ENCODE data around the gene ZNF354B.
"Not testable (repeated sequence)": the region's sequence is repeated elsewhere in the genome, so short reads cannot be mapped to it uniquely, and the experiment has no call there.

The ZNF354B gene

GRCh38 chr5:178859625-178860521 lies at the start of gene ZNF354B:
Gene ZNF354B (plus strand): TSS chr5:178859953. CDS start chr5:178861048, 1,095 bp downstream.
- DNase-seq = peak; percentile 24

- no peak for DNase-seq
Measured at GRCh38 chr5:178817506-178817905, 42.2 kb upstream of the ZNF354B start.

- no peak for DNase-seq
Measured at GRCh38 chr5:178818094-178818493, 41.7 kb upstream of the ZNF354B start.

GRCh38 chr5:178820001-178820400 lies 39.8 kb upstream of the ZNF354B start:
- DNase-seq = no peak

GRCh38 chr5:178825444-178825843 lies 34.3 kb upstream of the ZNF354B start:
- DNase-seq = no peak

- no peak for DNase-seq
Measured at GRCh38 chr5:178826216-178826615, 33.5 kb upstream of the ZNF354B start.

GRCh38 chr5:178827636-178828035 lies 32.1 kb upstream of the ZNF354B start:
- no peak for DNase-seq

- DNase-seq = no peak
Measured at GRCh38 chr5:178831049-178831448, 28.7 kb upstream of the ZNF354B start.

- no peak for DNase-seq
Measured at GRCh38 chr5:178832618-178833201, 27.0 kb upstream of the ZNF354B start.

- DNase-seq = no peak
Measured at GRCh38 chr5:178836628-178837027, 23.1 kb upstream of the ZNF354B start.

- DNase-seq = not testable (repeated sequence)
Measured at GRCh38 chr5:178838695-178839318, 20.9 kb upstream of the ZNF354B start.

- DNase-seq = no peak
Measured at GRCh38 chr5:178839319-178839704, 20.4 kb upstream of the ZNF354B start.

GRCh38 chr5:178840399-178840798 lies 19.4 kb upstream of the ZNF354B start:
- not testable (repeated sequence) for DNase-seq

- no peak for DNase-seq
Measured at GRCh38 chr5:178849316-178849715, 10.4 kb upstream of the ZNF354B start.

GRCh38 chr5:178851951-178852350 lies 7.8 kb upstream of the ZNF354B start:
- DNase-seq = no peak

GRCh38 chr5:178854284-178854683 lies 5.5 kb upstream of the ZNF354B start:
- DNase-seq = no peak

- not testable (repeated sequence) for DNase-seq
Measured at GRCh38 chr5:178860615-178861014, 862 bp downstream of the ZNF354B start.

GRCh38 chr5:178861627-178862026 lies 1.9 kb downstream of the ZNF354B start:
- DNase-seq = no peak

- DNase-seq = no peak
Measured at GRCh38 chr5:178866946-178867345, 7.2 kb downstream of the ZNF354B start.

- DNase-seq = no peak
Measured at GRCh38 chr5:178869577-178869976, 9.8 kb downstream of the ZNF354B start.

- DNase-seq = no peak
Measured at GRCh38 chr5:178870411-178870810, 10.7 kb downstream of the ZNF354B start.

- no peak for DNase-seq
Measured at GRCh38 chr5:178872302-178872701, 12.5 kb downstream of the ZNF354B start.

GRCh38 chr5:178883115-178883694 lies 23.5 kb downstream of the ZNF354B start:
- not testable (repeated sequence) for DNase-seq

Measured in cortex of kidney (tissue), 1 donor.